HL-60/S4 treated with phorbol 12-myristate 13-acetate at 8.2 ng/mL for 4 days and 3 days (cell line): ENCODE measurements around the gene PPOX.

Experiments used
- in situ Hi-C: fragments of 300-500 bp; cut with MboI; formaldehyde crosslinking; loops from 2 replicates; pipeline ENCODE4 v1.15.0; 2022; ENCODE audit warnings: low sequenced_read_pairs

The PPOX gene

DNA sequence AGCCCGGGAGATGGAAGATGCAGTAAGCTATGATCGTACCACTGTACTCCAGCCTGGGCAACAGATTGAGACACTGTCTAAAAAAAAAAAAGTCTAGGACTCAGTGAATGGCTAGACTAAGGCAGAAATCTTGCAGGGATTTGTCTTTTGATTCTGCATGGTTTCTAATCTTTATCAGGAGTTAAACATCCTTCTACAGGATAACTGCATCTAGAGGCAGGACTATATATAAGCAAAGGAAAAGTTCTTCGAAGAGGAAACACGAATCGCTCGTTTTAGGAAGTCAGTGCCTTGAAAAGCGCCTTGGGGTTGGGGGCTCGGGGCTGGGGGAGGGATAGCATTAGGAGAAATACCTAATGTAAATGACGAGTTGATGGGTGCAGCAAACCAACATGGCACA lies 13.1 kb upstream of the PPOX start:
- in situ Hi-C loops, result no loop called here

DNA sequence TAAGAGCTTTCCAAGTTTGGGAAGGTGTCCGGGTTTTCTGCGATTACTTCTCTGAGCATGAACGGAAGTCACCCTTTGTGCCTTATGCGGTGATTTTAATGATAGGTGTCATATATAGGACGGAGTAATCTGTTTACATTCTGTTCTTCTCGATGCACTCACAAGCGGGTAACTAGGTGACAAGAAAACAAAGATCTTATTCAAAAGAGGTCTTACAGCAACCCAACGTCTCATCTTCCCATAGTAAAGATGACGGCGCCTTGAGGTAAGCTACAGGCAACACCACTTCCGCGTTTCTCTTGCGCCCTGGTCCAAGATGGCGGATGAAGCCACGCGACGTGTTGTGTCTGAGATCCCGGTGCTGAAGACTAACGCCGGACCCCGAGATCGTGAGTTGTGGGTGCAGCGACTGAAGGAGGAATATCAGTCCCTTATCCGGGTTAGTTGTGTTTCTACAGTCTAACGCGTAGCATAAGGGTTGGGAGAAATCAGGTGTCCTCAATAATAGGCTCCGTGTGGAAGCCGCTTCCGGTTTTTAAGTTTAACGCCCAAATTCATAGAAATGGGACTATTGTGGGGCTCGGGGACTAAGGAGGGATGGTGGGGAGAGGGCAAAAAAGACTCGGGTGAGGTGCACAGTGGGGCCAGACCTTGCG lies 12.4 kb upstream of the PPOX start, which contains the start of gene UFC1:
Gene UFC1, plus strand, starts transcription at position 297 of the 656 bp plus-strand sequence. Its CDS starts 20 bp downstream, at position 317.
- in situ Hi-C loops, result no loop called here

DNA sequence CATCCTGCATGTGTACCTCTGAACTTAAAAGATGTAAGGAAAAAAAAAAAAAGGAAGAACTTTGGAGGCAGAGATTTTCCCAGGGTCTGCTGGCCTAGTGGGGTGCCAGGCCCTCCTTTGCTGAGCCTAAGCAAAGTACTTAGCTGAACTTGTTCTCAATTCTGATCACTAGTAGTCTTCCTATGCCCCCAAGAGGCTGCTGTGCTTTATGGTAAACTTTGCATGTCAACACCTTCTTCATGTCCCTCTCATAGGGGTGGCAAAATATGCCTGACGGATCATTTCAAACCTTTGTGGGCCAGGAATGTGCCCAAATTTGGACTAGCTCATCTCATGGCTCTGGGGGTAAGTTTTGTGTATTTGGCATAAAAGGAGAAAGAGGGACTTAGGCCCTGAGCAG lies 8.4 kb upstream of the PPOX start:
- in situ Hi-C loops, result no loop called here

DNA sequence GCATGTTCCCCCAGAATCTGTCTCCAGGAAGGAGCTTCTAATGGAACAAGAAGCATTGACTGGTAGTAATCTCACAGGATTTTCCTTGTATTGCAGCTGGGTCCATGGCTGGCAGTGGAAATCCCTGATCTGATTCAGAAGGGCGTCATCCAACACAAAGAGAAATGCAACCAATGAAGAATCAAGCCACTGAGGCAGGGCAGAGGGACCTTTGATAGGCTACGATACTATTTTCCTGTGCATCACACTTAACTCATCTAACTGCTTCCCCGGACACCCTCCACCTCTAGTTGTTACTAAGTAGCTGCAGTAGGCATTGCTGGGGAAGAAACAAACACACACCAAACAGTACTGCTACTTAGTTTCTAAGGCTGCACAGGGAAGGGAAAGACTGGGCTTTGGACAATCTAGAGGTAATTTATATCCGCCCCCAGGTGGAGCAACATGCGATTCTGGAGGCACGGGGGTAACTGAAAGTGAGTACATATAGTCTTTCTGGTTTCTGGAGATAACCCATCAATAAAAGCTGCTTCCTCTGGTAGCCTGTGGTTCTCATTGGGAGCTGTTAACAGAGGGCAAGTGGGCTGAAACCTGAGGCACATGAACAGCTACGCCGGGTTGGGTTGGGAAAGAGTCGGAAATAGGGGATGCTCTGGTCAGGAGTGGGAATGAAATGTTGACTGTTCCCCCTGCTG lies 7.8 kb upstream of the PPOX start:
- in situ Hi-C loops, result no loop called here

DNA sequence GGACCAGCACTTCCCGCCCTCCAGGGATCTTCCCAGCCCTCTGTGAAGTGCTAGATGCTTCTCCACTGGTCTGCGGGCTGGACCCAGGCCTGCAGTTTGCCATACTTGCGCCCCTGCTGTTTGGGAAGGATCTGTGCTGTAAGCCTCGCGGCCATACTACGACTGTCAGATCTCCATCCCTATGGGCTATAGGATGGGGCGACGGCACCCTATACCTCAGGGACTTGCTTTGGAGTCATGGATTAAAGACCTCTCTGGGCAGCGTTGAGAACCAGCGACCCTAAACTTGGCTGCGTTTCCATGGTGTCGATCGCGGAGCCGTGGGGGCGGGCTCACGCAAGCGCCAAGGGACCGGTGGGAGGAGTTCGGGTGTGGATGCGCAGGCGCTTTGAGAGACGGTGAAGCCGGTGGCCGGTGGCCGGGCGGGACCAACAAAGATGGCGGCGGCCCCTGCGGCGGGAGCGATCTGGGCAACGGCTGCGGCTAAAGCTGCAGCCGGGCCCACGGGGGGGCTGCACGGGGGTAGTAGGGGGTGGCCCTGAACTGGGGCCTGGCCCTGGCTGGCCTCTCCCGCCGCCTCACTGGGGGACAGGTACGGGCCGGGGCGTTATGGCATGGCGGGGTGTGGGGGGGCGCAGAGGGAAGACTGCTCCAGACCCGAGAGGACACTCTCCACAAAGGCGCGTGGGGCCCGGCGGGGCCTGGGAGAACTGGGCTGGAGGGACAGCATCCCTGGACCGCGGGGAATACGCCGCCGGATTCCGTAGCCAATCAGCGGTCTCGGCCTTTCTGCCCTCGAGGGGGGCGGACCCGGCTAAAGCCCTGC lies 6.9 kb upstream of the PPOX start, which contains the start of gene USP21:
Gene USP21, plus strand, starts transcription at position 414 of the 826 bp plus-strand sequence. CDS start 1,141 bp downstream, outside the sequence.
- in situ Hi-C loops, result no loop called here

DNA sequence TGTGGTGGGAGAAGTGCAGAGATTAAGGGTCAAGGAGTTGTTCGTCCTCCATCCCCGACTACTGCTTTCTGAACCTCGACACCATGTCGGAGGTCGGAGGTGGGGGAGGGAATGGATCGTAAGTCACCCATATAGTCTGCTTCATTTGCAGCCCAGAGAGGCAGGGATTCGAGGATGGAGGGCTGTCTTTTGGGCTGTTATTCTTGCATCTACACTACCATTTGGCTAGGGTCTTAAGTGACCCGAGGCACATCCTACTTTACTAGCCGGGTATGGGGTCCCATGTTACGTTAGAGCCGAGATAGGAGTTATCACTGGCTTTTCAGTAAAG lies 6.3 kb upstream of the PPOX start:
- in situ Hi-C loops, result no loop called here

DNA sequence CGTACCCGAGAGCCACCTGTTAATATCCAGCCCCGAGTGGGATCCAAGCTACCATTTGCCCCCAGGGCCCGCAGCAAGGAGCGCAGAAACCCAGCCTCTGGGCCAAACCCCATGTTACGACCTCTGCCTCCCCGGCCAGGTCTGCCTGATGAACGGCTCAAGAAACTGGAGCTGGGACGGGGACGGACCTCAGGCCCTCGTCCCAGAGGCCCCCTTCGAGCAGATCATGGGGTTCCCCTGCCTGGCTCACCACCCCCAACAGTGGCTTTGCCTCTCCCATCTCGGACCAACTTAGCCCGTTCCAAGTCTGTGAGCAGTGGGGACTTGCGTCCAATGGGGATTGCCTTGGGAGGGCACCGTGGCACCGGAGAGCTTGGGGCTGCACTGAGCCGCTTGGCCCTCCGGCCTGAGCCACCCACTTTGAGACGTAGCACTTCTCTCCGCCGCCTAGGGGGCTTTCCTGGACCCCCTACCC lies 5.5 kb upstream of the PPOX start:
- in situ Hi-C loops, result no loop called here

DNA sequence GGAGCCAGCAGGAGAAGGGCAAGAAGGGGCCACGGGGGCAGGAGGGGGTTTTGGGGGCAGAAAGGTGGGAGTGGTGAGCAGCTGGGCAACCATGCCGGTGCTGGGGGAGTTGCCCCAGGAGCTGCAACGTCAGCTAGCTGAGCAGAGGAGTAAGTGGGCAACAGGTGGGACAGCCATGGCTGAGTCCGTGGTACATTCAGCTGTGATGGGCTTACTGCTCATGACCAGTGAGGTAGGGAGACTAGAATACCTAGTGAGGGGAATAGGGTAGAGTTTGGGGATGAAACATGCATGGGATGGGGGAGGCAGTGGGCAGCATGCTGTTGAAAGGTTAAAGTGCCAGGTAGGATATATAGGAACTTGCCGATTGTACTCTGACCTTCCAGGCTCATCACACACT lies 4.6 kb upstream of the PPOX start:
- in situ Hi-C loops, result no loop called here

DNA sequence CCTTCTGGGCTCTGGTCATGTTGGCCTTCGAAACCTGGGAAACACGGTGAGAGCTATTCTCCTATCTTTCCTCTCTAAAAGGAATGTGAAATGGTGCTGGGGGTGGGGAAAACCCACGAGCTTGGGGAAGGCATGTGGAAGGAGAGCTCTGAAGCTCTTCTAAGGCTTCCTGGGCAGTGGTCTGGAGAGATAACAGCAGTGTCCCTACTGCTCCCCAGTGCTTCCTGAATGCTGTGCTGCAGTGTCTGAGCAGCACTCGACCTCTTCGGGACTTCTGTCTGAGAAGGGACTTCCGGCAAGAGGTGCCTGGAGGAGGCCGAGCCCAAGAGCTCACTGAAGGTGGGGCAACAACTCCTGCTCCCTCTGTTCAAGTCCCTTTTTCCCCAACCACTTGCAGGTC lies 4.2 kb upstream of the PPOX start:
- in situ Hi-C loops, result no loop called here

DNA sequence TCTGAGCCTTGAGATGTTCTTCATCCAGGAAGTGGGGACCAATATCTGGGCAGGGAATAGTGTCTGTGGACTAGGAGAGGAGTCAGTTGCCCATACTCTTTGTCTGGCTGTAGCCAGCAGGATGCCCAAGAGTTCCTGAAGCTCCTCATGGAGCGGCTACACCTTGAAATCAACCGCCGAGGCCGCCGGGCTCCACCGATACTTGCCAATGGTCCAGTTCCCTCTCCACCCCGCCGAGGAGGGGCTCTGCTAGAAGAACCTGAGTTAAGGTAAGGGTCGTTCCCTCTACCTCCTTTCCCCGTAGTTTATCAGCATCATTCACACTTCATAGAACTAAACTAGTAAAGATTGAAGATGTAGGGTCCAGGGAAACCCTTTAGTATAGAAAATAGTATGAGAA lies 3.4 kb upstream of the PPOX start:
- in situ Hi-C loops, result no loop called here

DNA sequence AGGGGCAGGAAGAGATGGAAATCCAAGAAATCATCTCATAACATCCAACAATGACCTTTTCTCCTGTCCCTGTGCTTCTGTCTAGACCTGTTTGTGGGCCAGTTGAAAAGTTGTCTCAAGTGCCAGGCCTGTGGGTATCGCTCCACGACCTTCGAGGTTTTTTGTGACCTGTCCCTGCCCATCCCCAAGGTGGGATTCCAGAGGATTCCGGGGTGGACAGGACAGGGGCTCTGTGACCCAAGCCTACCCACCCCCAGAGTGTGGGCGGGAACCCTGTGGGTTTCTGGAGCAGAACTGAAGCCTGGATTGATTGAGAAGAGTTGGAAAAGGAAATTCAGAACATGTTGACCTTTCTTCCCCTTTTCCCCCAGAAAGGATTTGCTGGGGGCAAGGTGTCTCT lies 2.4 kb upstream of the PPOX start:
- in situ Hi-C loops, result no loop called here

DNA sequence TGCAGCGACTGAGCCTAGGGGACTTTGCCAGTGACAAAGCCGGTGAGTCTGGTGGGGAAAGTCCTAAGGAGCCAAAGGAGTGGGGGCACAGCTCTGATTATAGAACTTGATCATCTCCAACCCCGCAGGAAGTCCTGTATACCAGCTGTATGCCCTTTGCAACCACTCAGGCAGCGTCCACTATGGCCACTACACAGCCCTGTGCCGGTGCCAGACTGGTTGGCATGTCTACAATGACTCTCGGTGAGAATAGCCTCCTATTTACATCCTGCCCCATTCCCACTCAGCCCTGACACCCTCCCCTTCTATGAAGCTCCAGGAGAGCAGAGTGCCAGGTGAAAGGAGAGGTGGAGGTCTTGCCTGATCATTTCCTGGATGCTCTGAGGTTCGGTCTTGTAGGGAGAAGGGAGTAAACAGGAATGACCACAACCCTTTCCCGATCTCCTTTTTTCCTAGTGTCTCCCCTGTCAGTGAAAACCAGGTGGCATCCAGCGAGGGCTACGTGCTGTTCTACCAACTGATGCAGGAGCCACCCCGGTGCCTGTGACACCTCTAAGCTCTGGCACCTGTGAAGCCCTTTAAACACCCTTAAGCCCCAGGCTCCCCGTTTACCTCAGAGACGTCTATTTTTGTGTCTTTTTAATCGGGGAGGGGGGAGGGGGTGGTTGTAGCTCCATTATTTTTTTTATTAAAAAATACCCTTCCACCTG lies 1.2 kb upstream of the PPOX start:
- in situ Hi-C loops, result no loop called here

DNA sequence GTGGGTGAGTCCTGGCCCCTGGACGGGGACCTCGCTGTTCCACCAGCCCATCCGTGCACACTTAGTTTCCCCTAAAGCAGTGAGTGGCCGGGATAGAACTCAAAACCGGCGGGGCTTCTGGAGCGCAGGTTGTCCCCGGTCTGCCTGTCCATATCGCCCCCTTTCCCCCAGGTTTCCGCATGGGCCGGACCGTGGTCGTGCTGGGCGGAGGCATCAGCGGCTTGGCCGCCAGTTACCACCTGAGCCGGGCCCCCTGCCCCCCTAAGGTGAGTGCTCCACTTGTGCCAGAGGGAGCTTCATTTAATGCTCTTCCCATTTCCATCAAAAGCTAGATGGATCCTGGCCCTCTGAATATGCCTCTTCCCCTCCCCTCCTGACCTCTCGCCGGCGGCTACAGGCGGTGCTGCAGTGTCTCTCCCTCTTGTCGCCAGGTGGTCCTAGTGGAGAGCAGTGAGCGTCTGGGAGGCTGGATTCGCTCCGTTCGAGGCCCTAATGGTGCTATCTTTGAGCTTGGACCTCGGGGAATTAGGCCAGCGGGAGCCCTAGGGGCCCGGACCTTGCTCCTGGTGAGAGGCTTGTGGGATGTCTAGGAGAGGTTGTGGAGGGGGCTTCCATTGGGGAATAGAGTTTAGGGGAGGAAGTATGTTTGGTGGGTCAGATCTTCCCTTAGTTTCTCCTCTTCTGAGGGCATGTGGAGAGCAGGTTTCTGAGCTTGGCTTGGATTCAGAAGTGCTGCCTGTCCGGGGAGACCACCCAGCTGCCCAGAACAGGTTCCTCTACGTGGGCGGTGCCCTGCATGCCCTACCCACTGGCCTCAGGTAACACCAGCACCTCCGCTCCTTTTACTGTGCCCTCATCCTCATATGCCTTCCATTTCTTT lies 683 bp downstream of the PPOX start:
- in situ Hi-C loops, result no loop called here

DNA sequence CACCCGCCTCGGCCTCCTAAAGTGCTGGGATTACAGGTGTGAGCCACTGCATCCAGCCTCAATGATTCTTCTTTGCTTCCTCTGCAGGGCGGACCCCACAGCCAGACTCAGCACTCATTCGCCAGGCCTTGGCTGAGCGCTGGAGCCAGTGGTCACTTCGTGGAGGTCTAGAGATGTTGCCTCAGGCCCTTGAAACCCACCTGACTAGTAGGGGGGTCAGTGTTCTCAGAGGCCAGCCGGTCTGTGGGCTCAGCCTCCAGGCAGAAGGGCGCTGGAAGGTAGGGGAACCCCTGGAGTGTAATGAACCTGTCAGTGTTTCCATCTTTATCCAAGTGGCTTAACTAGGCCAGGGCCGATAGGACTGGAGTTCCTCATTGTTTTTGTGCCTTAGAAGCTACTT lies 2.7 kb downstream of the PPOX start:
- in situ Hi-C loops, result no loop called here

DNA sequence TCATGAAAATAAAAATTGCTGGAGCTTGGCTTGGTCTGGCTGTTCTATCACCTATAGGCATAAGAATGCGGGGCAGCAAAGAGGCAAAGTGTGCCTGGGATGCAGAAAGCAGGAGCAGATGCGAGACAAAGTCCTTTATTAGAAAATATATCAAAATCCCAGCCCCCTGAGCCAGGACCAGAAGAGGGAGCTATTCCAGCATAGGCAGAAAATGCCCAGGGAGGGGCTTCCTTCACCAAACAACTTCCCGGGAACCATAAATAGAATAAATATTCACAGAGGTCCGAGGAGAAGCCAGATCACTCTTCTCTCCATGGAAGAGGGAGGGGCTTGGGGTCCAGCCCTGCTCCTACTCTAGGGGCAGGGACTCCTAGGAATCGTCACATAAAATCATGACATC lies 5.0 kb downstream of the PPOX start:
- in situ Hi-C loops, result no loop called here

DNA sequence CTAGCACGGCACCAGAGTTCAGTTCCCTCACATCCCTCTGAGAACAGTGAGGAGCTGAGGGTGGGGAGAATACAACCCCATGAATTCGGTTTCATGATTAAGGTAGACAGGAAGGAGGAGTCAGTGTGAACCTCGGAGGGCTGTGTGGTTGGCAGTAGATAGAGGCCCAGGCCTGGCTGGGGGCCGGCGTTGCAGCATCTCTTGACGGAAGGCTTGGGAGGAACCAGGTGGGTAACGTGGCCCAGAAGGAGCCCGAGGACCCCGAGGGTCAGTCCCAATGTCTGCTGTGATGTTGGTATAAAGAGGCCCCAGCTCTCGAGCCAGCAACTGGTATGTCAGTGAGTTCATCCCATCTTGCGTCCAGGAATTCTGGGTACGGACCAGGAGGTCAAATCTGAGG lies 5.5 kb downstream of the PPOX start:
- in situ Hi-C loops, result no loop called here

DNA sequence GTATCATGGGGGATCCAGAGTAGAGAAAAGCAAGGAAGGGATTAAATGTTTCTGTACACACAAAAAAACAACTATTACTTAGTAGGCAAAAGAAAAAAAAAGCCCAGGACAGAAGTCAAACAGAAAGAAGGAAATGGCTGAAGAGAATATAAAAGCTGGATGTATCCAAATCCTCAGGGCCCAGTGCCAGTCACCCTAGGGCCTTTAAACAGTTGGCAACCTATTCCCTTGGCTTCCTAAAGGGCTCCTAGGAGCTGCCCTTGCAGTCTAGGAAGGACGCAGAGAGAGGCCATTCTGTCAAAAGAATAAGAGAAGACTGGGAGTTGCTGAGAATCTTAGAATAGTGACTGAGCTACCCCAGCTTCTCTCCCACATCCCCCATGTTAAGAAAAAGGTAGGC lies 6.1 kb downstream of the PPOX start:
- in situ Hi-C loops, result no loop called here

DNA sequence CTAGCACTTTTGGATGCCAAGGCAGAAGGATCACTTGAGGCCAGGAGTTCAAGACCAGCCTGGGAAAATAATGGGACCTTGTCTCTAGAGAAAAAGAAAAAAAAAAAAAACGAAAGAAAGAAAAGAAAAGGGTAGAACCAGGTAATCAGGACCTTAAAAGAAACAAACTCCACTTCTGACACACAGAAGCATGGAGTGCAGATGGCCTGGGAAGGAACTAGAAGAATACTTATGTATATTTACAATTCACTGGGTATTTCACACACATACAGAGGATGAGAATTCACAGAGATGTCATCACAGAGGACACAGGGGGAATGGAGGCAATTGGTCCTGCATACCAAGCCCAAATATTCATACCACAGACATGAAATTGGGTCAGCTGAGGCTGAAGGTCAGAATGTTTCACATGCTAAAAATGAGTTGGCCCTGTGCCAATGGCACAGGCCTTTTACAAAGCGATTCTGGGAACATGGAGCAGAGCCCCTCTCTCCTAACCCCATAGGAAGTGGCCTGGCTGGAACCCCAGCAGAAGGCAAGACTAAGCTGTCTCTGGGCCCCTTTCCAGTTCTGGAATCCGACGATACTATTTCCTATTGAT lies 6.7 kb downstream of the PPOX start:
- in situ Hi-C loops, result no loop called here

DNA sequence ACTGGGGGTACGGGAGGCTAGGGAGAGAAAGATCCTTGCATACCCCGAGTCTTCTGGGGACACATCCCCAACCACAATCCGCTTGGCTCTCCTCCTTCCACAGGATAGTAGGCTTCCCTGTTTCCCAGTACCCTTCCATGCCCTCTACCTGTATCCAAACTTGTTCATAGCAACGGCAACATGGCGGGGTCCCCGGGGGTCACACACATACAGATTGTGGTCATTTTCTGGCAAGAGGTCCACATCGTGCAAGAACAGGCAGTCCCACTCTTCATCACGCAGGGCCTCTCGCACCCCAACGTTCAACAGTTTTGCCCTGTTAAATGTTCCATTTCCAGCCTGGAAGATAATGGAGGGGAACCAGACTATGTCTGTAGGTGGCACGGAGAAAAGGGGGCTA lies 7.5 kb downstream of the PPOX start:
- in situ Hi-C loops, result no loop called here

DNA sequence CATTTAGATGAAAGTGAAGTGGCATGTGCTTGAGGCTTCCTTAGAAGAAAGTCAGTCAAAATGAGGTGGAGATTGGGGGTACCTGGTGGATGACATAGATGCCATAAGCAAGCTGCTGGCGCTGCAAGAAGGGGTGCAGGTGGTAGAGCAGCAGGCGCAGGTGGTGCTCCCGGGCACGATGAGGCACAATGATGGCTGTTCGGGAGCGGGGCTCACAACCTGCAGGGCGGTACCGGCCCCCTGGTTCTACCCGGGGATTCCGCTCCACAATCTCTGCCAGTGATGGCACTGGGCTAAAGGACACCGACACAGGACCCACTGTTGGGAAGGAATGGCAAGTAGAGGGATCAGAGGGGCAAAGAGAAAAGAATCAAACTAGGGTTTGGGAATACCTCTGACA lies 8.7 kb downstream of the PPOX start:
- in situ Hi-C loops, result no loop called here
